SK-N-SH (cell line): ENCODE data around the gene SLC8A1. TPM values are rescaled to one million over a fixed set of nuclear protein-coding genes. Genes with fewer than 3 reads are reported as not detected.

ENCODE experiments used
- CTCF ChIA-PET: fragments of 300-600, 350-600 bp; formaldehyde crosslinking; extraction: SDS; loops from one replicate; lab custom pipeline; 2021; lab: Yijun Ruan, JAX
- POLR2A ChIA-PET: fragments of 350-600 bp; sonication (Branson Sonifier 250); formaldehyde crosslinking; extraction: SDS; loops from one replicate; lab custom pipeline; 2020; ENCODE audit warnings: antibody characterized with exemption, inconsistent platforms; lab: Yijun Ruan, JAX
- DNase-seq: peaks from one replicate; pipeline ENCODE4 v3.0.0; 2012
- H2AFZ ChIP-seq: fragments of 200-600 bp; sonication (generic); 2 replicates; pipeline ENCODE4 v1.8.1; 2016; ENCODE audit warnings: antibody characterized with exemption, mild to moderate bottlenecking, low read depth
- H3F3A ChIP-seq: fragments of 200-600 bp; sonication (generic); replicated peaks from 2 replicates; pipeline ENCODE3; 2016; ENCODE audit warnings: antibody characterized with exemption, mild to moderate bottlenecking; ENCODE audit not compliant: insufficient read depth
- H3K27ac ChIP-seq, 2 experiments: fragments of 200-500 bp in 1 of 2; fragments of 200-600 bp in 1 of 2; sonication (Bioruptor generic) in 1 of 2; sonication (generic), shearing (Covaris generic) in 1 of 2; 2 replicates each; pipeline versions ENCODE4 v1.5.1 to v1.6.1; 2014 to 2016; ENCODE audit warnings: low read depth in 2 of 2, inconsistent platforms in 1 of 2, low read length in 1 of 2, mild to moderate bottlenecking in 1 of 2, mixed read lengths in 1 of 2
- H3K27me3 ChIP-seq: fragments of 200-600 bp; sonication (generic), shearing (Covaris generic); 2 replicates; pipeline ENCODE4 v1.6.1; 2016; ENCODE audit warnings: mixed run types; ENCODE audit not compliant: insufficient read depth
- H3K36me3 ChIP-seq, 2 experiments: fragments of 200-500 bp in 1 of 2; fragments of 200-600 bp in 1 of 2; sonication (Bioruptor generic) in 1 of 2; sonication (generic) in 1 of 2; replicated peaks in 1 of 2; 2 replicates each; pipeline versions ENCODE3 to v1.5.1; 2014 to 2016; ENCODE audit warnings: low read length in 1 of 2, mild to moderate bottlenecking in 1 of 2; ENCODE audit not compliant: insufficient read depth in 2 of 2, control insufficient read depth in 1 of 2
- H3K4me1 ChIP-seq, 2 experiments: fragments of 200-500 bp in 1 of 2; fragments of 200-600 bp in 1 of 2; sonication (Bioruptor generic) in 1 of 2; sonication (generic), shearing (Covaris generic) in 1 of 2; 2 replicates each; pipeline versions ENCODE4 v1.5.1 to v1.6.1; 2014 to 2016; ENCODE audit warnings: low read depth in 1 of 2, low read length in 1 of 2, mixed run types in 1 of 2; ENCODE audit not compliant: insufficient read depth in 2 of 2, control insufficient read depth in 1 of 2
- H3K4me2 ChIP-seq: fragments of 200-600 bp; sonication (generic), shearing (Covaris generic); 2 replicates; pipeline ENCODE4 v1.6.1; 2017; ENCODE audit warnings: mixed run types
- H3K4me3 ChIP-seq, 2 experiments: fragments of 200-500 bp in 1 of 2; fragments of 200-600 bp in 1 of 2; sonication (Bioruptor generic) in 1 of 2; sonication (generic), shearing (Covaris generic) in 1 of 2; 2 replicates each; pipeline versions ENCODE4 v1.5.1 to v1.8.1; 2014 to 2016; ENCODE audit warnings: low read depth in 2 of 2, inconsistent platforms in 1 of 2, low read length in 1 of 2, mild to moderate bottlenecking in 1 of 2, mixed read lengths in 1 of 2, moderate library complexity in 1 of 2
- H3K79me2 ChIP-seq: fragments of 200-600 bp; sonication (generic); 2 replicates; pipeline ENCODE4 v1.8.1; 2017; ENCODE audit warnings: mild to moderate bottlenecking; ENCODE audit not compliant: insufficient read depth
- H3K9ac ChIP-seq: fragments of 200-600 bp; sonication (generic); 2 replicates; pipeline ENCODE4 v1.6.1; 2017; ENCODE audit warnings: mixed run types
- H3K9me2 ChIP-seq: fragments of 200-600 bp; sonication (generic); 2 replicates; pipeline ENCODE4 v1.6.1; 2017; ENCODE audit warnings: mixed run types
- H3K9me3 ChIP-seq: fragments of 200-600 bp; sonication (generic); 2 replicates; pipeline ENCODE4 v1.6.1; 2017; ENCODE audit warnings: mixed run types, mild to moderate bottlenecking, moderate library complexity
- H4K20me1 ChIP-seq: fragments of 200-600 bp; sonication (generic); 2 replicates; pipeline ENCODE4 v1.6.1; 2017; ENCODE audit warnings: mild to moderate bottlenecking, mixed run types; ENCODE audit not compliant: insufficient read depth
- EP300 ChIP-seq, 2 experiments: IDR thresholded peaks; 2 replicates each; pipeline versions ENCODE4 v1.4.0 to v1.6.1; 2012; ENCODE audit warnings: borderline replicate concordance in 1 of 2, low read depth in 1 of 2, low read length in 1 of 2
- FOXM1 ChIP-seq: IDR thresholded peaks from 2 replicates; pipeline ENCODE4 v1.4.0; 2012; ENCODE audit warnings: low read depth, mild to moderate bottlenecking
- JUND ChIP-seq: IDR thresholded peaks from 2 replicates; pipeline ENCODE4 v1.4.0; 2012
- MAX ChIP-seq: IDR thresholded peaks from 2 replicates; pipeline ENCODE4 v1.4.0; 2012; ENCODE audit warnings: low read depth
- NFIC ChIP-seq: IDR thresholded peaks from 2 replicates; pipeline ENCODE4 v1.4.0; 2012; ENCODE audit warnings: borderline replicate concordance
- RCOR1 ChIP-seq: fragments of 150-350 bp; IDR thresholded peaks from 2 replicates; pipeline ENCODE4 v1.6.1; 2017; ENCODE audit warnings: antibody characterized with exemption, low read length
- SMC3 ChIP-seq: IDR thresholded peaks from 2 replicates; pipeline ENCODE4 v1.6.1; 2012; ENCODE audit warnings: low read depth, low read length, improper control_type of control experiment
- USF1 ChIP-seq: IDR thresholded peaks from 2 replicates; pipeline ENCODE4 v1.4.0; 2012; ENCODE audit warnings: low read depth, borderline replicate concordance
- YY1 ChIP-seq: IDR thresholded peaks from 2 replicates; pipeline ENCODE4 v1.4.0; 2012; ENCODE audit warnings: low read depth, mild to moderate bottlenecking
- ZBTB33 ChIP-seq: IDR thresholded peaks from 2 replicates; pipeline ENCODE4 v1.4.0; 2012; ENCODE audit warnings: low read depth, borderline replicate concordance
- WGBS: methylation state at CpG from one replicate; pipeline ENCODE4 v1.1.6; 2017; ENCODE audit warnings: low lambda C conversion rate; 5-methylcytosine and 5-hydroxymethylcytosine counted together
- polyA plus RNA-seq, 3 experiments: library from polyadenylated mRNA; depleted of rRNA; stranded (reverse); fragments of >200 nt; gene quantifications; 2 replicates each; pipeline ENCODE4 v1.2.3, GENCODE V29; 2012
- TF ChIP-seq, protein P1 (sequence below): IDR thresholded peaks from 2 replicates; pipeline ENCODE4; 2012
- TF ChIP-seq, protein P2 (sequence below): IDR thresholded peaks from 2 replicates; pipeline ENCODE4 v1.6.1; 2012; ENCODE audit warnings: mild to moderate bottlenecking, low read depth, low read length, moderate library complexity
- TF ChIP-seq, protein P3 (sequence below): fragments of 150-350 bp; IDR thresholded peaks from 2 replicates; pipeline ENCODE4 v1.6.1; 2016; ENCODE audit warnings: mild to moderate bottlenecking, low read depth, low read length
- TF ChIP-seq, protein P4 (sequence below): fragments of 200-600 bp; sonication (generic); IDR thresholded peaks from 2 replicates; pipeline ENCODE4 v1.6.1; 2017; ENCODE audit warnings: antibody characterized with exemption, mild to moderate bottlenecking, moderate library complexity

SLC8A1 gene
- polyA plus RNA-seq, 1 of the 3 experiments (the other 2 are of a cell fraction), result 3.2 TPM

DNA sequence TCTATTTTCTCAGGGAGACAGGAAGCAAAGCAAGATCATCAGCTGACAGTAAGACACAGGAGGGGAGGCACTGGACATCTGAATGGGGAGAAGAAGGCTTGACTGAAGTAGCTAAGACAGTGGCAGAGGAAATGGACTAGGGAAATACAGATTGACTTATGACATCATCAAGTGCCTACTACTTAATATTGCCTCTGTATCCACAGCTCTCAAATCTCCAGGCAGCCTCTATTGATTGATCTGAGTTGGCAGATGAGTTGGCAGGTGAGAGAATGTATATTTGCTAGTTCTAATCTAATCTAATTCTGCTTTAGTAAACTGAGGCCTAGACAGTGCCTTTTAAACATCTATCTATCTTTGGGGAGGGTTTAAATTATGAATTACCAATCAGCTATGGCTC is 242.1 kb downstream of the SLC8A1 start (continued):
- TF ChIP-seq USF1, result no peak
- no peak for TF ChIP-seq FOXM1

DNA sequence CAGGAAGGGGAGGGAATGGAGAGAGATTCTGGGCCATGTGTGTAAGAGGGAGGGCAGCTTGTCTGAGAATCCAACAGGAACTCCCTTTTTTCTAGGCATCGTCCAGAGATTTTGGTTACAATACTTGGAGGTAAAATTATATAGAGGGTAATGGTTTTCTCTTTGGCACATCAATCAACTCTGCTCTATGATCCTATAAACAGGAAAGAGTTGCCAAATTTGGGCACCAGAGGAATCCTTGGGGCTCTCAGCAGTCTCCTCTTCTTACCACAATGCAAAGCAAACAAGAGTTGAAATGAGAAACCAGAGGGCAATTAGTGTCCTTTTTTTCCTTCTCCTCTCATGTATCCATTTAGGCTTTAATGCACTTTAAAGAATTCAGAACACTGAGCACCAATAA is 243.4 kb downstream of the SLC8A1 start:
- Histone ChIP-seq H4K20me1 (no peaks in the 10 kb centered on the region), H3K4me3 (no peak overlapping the region), H3K36me3 (no peaks in the 10 kb centered on the region), H3K4me1 (no peaks in the 10 kb centered on the region; a peak in 1 of 4 replicates), H3K4me2 (no peak overlapping the region), H3K9me3 (no peaks in the 10 kb centered on the region), H3K27ac (no peak overlapping the region), H3K79me2 (no peaks in the 10 kb centered on the region), H3K9ac (no peak overlapping the region), H3K27me3 (no peaks in the 10 kb centered on the region), H2AFZ (no peak overlapping the region), H3K9me2 (no peaks in the 10 kb centered on the region), H3F3A (no peaks in the 10 kb centered on the region)
- 71% methylated on average over 1 of the region's 1 CpG for WGBS
- ChIA-PET CTCF (interaction anchor here (1.1 kb wide), 2 partner anchors 37 to 242 kb away, joined by 3 read pairs; no protein-coding TSS in a partner anchor), POLR2A (no interaction called here)
- TF ChIP-seq FOXM1 (no peak), USF1 (no peak), SMC3 (no peak), MAX (no peak), RCOR1 (no peak), NFIC (no peak), YY1 (no peak), JUND (no peak), EP300 (IDR thresholded peaks at IDR 0.05; ENCODE audit: borderline replicate concordance in 1 of 2, low read depth in 1 of 2, low read length in 1 of 2) (no peak), ZBTB33 (no peak)
- TF ChIP-seq, protein P1, sequence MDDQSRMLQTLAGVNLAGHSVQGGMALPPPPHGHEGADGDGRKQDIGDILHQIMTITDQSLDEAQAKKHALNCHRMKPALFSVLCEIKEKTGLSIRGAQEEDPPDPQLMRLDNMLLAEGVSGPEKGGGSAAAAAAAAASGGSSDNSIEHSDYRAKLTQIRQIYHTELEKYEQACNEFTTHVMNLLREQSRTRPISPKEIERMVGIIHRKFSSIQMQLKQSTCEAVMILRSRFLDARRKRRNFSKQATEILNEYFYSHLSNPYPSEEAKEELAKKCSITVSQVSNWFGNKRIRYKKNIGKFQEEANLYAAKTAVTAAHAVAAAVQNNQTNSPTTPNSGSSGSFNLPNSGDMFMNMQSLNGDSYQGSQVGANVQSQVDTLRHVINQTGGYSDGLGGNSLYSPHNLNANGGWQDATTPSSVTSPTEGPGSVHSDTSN, result no peak
- TF ChIP-seq, protein P2, sequence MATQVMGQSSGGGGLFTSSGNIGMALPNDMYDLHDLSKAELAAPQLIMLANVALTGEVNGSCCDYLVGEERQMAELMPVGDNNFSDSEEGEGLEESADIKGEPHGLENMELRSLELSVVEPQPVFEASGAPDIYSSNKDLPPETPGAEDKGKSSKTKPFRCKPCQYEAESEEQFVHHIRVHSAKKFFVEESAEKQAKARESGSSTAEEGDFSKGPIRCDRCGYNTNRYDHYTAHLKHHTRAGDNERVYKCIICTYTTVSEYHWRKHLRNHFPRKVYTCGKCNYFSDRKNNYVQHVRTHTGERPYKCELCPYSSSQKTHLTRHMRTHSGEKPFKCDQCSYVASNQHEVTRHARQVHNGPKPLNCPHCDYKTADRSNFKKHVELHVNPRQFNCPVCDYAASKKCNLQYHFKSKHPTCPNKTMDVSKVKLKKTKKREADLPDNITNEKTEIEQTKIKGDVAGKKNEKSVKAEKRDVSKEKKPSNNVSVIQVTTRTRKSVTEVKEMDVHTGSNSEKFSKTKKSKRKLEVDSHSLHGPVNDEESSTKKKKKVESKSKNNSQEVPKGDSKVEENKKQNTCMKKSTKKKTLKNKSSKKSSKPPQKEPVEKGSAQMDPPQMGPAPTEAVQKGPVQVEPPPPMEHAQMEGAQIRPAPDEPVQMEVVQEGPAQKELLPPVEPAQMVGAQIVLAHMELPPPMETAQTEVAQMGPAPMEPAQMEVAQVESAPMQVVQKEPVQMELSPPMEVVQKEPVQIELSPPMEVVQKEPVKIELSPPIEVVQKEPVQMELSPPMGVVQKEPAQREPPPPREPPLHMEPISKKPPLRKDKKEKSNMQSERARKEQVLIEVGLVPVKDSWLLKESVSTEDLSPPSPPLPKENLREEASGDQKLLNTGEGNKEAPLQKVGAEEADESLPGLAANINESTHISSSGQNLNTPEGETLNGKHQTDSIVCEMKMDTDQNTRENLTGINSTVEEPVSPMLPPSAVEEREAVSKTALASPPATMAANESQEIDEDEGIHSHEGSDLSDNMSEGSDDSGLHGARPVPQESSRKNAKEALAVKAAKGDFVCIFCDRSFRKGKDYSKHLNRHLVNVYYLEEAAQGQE, result no peak
- TF ChIP-seq, protein P3, sequence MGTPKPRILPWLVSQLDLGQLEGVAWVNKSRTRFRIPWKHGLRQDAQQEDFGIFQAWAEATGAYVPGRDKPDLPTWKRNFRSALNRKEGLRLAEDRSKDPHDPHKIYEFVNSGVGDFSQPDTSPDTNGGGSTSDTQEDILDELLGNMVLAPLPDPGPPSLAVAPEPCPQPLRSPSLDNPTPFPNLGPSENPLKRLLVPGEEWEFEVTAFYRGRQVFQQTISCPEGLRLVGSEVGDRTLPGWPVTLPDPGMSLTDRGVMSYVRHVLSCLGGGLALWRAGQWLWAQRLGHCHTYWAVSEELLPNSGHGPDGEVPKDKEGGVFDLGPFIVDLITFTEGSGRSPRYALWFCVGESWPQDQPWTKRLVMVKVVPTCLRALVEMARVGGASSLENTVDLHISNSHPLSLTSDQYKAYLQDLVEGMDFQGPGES, result no peak
- TF ChIP-seq, protein P4, sequence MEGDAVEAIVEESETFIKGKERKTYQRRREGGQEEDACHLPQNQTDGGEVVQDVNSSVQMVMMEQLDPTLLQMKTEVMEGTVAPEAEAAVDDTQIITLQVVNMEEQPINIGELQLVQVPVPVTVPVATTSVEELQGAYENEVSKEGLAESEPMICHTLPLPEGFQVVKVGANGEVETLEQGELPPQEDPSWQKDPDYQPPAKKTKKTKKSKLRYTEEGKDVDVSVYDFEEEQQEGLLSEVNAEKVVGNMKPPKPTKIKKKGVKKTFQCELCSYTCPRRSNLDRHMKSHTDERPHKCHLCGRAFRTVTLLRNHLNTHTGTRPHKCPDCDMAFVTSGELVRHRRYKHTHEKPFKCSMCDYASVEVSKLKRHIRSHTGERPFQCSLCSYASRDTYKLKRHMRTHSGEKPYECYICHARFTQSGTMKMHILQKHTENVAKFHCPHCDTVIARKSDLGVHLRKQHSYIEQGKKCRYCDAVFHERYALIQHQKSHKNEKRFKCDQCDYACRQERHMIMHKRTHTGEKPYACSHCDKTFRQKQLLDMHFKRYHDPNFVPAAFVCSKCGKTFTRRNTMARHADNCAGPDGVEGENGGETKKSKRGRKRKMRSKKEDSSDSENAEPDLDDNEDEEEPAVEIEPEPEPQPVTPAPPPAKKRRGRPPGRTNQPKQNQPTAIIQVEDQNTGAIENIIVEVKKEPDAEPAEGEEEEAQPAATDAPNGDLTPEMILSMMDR, result no peak
- DNase-seq, result no peak
